OCI-LY7 (cell line): ENCODE measurements around the gene CFAP100. TPM values are rescaled to one million over a fixed set of nuclear protein-coding genes. Genes with fewer than 3 reads are reported as not detected.

Experiments used
- BruUV-seq: library from RNA; stranded (reverse); fragments of 400-500 nt; replicated peaks from 2 replicates; lab custom pipeline; 2021; lab: Mats Ljungman, UMichigan
- CTCF ChIA-PET: fragments of 300-600 bp; sonication (Branson Sonifier 250); formaldehyde crosslinking; loops from one replicate; lab custom pipeline; 2022; ENCODE audit warnings: antibody characterized with exemption; ENCODE audit not compliant: unreplicated experiment; lab: Charles Lee
- POLR2A ChIA-PET: fragments of 300-600 bp; sonication (Branson Sonifier 250); formaldehyde crosslinking; loops from one replicate; lab custom pipeline; 2022; ENCODE audit warnings: antibody characterized with exemption; lab: Charles Lee
- DNase-seq: peaks from one replicate; pipeline ENCODE4 v3.0.0-alpha.2; 2015; ENCODE audit warnings: low spot score
- H2AFZ ChIP-seq: fragments of 200-600 bp; sonication (generic), shearing (Covaris generic); 2 replicates; pipeline ENCODE4 v1.6.1; 2014; ENCODE audit warnings: mild to moderate bottlenecking, antibody characterized with exemption, low read length, moderate library complexity
- H3K27ac ChIP-seq: fragments of 200-600 bp; sonication (generic); 2 replicates; pipeline ENCODE4 v1.5.1; 2014; ENCODE audit warnings: mixed run types, low read depth, mild to moderate bottlenecking, moderate library complexity, low read length, inconsistent platforms; ENCODE audit not compliant: poor library complexity, severe bottlenecking
- H3K36me3 ChIP-seq: fragments of 200-600 bp; sonication (generic); 2 replicates; pipeline ENCODE4 v1.6.1; 2014; ENCODE audit warnings: mild to moderate bottlenecking, antibody characterized with exemption, low read length, moderate library complexity, mixed read lengths; ENCODE audit not compliant: insufficient read depth
- H3K4me1 ChIP-seq: fragments of 200-600 bp; sonication (generic); 2 replicates; pipeline ENCODE4 v1.5.1; 2014; ENCODE audit warnings: mild to moderate bottlenecking, low read length; ENCODE audit not compliant: insufficient read depth, poor library complexity, severe bottlenecking
- H3K4me2 ChIP-seq: fragments of 200-600 bp; sonication (generic); 2 replicates; pipeline ENCODE4 v1.6.1; 2014; ENCODE audit warnings: mild to moderate bottlenecking, low read length
- H3K4me3 ChIP-seq: fragments of 200-600 bp; sonication (generic); 2 replicates; pipeline ENCODE4 v1.5.1; 2014; ENCODE audit warnings: mild to moderate bottlenecking, low read depth, low read length; ENCODE audit not compliant: poor library complexity, severe bottlenecking
- H3K79me2 ChIP-seq: fragments of 200-600 bp; sonication (generic); 2 replicates; pipeline ENCODE4 v1.6.1; 2016; ENCODE audit warnings: low read depth, mild to moderate bottlenecking, low read length, moderate library complexity, mixed read lengths; ENCODE audit not compliant: insufficient read depth
- H3K9me2 ChIP-seq: fragments of 200-600 bp; sonication (generic); 2 replicates; pipeline ENCODE4 v1.6.1; 2016; ENCODE audit warnings: mild to moderate bottlenecking, low read length, mixed read lengths; ENCODE audit not compliant: insufficient read depth
- H3K9me3 ChIP-seq: fragments of 200-600 bp; sonication (generic); 2 replicates; pipeline ENCODE4 v1.6.1; 2014; ENCODE audit warnings: mild to moderate bottlenecking, mixed run types, low read length, mixed read lengths
- H4K20me1 ChIP-seq: fragments of 200-600 bp; sonication (generic); 2 replicates; pipeline ENCODE4 v1.6.1; 2014; ENCODE audit warnings: mild to moderate bottlenecking, antibody characterized with exemption, low read length, moderate library complexity, mixed read lengths; ENCODE audit not compliant: insufficient read depth
- EZH2phosphoT487 ChIP-seq: fragments of 200-600 bp; sonication (generic); IDR thresholded peaks from 2 replicates; pipeline ENCODE4 v1.6.1; 2018; ENCODE audit warnings: low read depth, borderline replicate concordance, mild to moderate bottlenecking, mixed run types, antibody characterized with exemption, low read length, moderate library complexity, mixed read lengths
- intact Hi-C: fragments of 100-400 bp; cut with micrococcal nuclease; formaldehyde crosslinking; loops from one replicate; pipeline ENCODE4 v1.10.0; 2022; ENCODE audit not compliant: unreplicated experiment
- total RNA-seq, 2 experiments: library from RNA; depleted of rRNA in 1 of 2; stranded (reverse); fragments of >200 nt in 1 of 2; shearing (Covaris generic) in 1 of 2; gene quantifications; 2 replicates each; pipeline ENCODE4 v1.2.3, GENCODE V29; 2014 to 2022
- TF ChIP-seq, protein P1 (sequence below): fragments of 200-600 bp; sonication (generic); conservative IDR thresholded peaks from 2 replicates; pipeline ENCODE4 v1.5.1; 2014; ENCODE audit warnings: mild to moderate bottlenecking, antibody characterized with exemption, low read length, moderate library complexity, mixed read lengths

CFAP100 gene
- total RNA-seq, 2 experiments from 2014 or later, result not detected

- intact Hi-C loops, result no loop called here
- TF ChIP-seq EZH2phosphoT487, result no peak
- TF ChIP-seq, protein P1, sequence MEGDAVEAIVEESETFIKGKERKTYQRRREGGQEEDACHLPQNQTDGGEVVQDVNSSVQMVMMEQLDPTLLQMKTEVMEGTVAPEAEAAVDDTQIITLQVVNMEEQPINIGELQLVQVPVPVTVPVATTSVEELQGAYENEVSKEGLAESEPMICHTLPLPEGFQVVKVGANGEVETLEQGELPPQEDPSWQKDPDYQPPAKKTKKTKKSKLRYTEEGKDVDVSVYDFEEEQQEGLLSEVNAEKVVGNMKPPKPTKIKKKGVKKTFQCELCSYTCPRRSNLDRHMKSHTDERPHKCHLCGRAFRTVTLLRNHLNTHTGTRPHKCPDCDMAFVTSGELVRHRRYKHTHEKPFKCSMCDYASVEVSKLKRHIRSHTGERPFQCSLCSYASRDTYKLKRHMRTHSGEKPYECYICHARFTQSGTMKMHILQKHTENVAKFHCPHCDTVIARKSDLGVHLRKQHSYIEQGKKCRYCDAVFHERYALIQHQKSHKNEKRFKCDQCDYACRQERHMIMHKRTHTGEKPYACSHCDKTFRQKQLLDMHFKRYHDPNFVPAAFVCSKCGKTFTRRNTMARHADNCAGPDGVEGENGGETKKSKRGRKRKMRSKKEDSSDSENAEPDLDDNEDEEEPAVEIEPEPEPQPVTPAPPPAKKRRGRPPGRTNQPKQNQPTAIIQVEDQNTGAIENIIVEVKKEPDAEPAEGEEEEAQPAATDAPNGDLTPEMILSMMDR, result no peak
- no TSS peak for BruUV-seq
These were observed 22.2 kb downstream of the CFAP100 start for GRCh38 chr3:126416943-126417342.

GRCh38 chr3:126417515-126417914 is 22.8 kb downstream of the CFAP100 start:
- no peaks in the 10 kb centered on the region for H3K9me3 ChIP-seq
- BruUV-seq, result no TSS peak
- H3K4me2 ChIP-seq, result no peak overlapping the region
- no peak overlapping the region for H2AFZ ChIP-seq
- H4K20me1 ChIP-seq, result no peaks in the 10 kb centered on the region
- ChIA-PET POLR2A (no interaction called here), CTCF (no interaction called here)
- DNase-seq, result no peak
- no peaks in the 10 kb centered on the region for H3K9me2 ChIP-seq
- intact Hi-C loops, result no loop called here
- no peaks in the 10 kb centered on the region for H3K79me2 ChIP-seq
- no peak overlapping the region for H3K27ac ChIP-seq
- no peak for TF ChIP-seq EZH2phosphoT487
- TF ChIP-seq, protein P1, result no peak
- no peaks in the 10 kb centered on the region for H3K4me1 ChIP-seq
- H3K36me3 ChIP-seq, result no peaks in the 10 kb centered on the region
- no peak overlapping the region for H3K4me3 ChIP-seq

More at GRCh38 chr3:126416943-126417342, 22.2 kb downstream of the CFAP100 start:
- H2AFZ ChIP-seq, result no peak overlapping the region
- no peak overlapping the region for H3K27ac ChIP-seq
- no peaks in the 10 kb centered on the region for H3K4me1 ChIP-seq
- H3K79me2 ChIP-seq, result no peaks in the 10 kb centered on the region
- H4K20me1 ChIP-seq, result no peaks in the 10 kb centered on the region
- no peak for DNase-seq
- no peak overlapping the region for H3K4me3 ChIP-seq
- ChIA-PET CTCF (no interaction called here), POLR2A (interaction anchor here (0.7 kb wide), 2 partner anchors 192 to 231 kb away, joined by 3 to 4 read pairs; no protein-coding TSS in a partner anchor)
- no peaks in the 10 kb centered on the region for H3K9me2 ChIP-seq
- no peaks in the 10 kb centered on the region for H3K36me3 ChIP-seq
- H3K4me2 ChIP-seq, result no peak overlapping the region
- no peaks in the 10 kb centered on the region for H3K9me3 ChIP-seq

- Histone ChIP-seq H2AFZ (no peak overlapping the region), H3K4me1 (no peaks in the 10 kb centered on the region), H4K20me1 (no peaks in the 10 kb centered on the region), H3K4me2 (no peak overlapping the region), H3K79me2 (no peaks in the 10 kb centered on the region), H3K36me3 (no peaks in the 10 kb centered on the region), H3K27ac (no peak overlapping the region), H3K9me2 (no peaks in the 10 kb centered on the region), H3K9me3 (no peaks in the 10 kb centered on the region), H3K4me3 (no peak overlapping the region)
- no peak for TF ChIP-seq EZH2phosphoT487
- TF ChIP-seq, protein P1, result no peak
- DNase-seq, result no peak
- intact Hi-C loops, result no loop called here
- ChIA-PET POLR2A (no interaction called here), CTCF (no interaction called here)
- BruUV-seq, result no TSS peak
These were observed 23.3 kb downstream of the CFAP100 start for GRCh38 chr3:126417981-126418530.
